Heart left ventricle (tissue), 16 donors: ENCODE data around the gene SLC34A3. TPM values are rescaled to one million over a fixed set of nuclear protein-coding genes. Genes with fewer than 3 reads are reported as not detected.
A peak's percentile ranks its signal among the peaks of the same experiment; 100 is the strongest.

Experiments
- ATAC-seq, 4 donors: fragments of 200-7000 bp; cut with Tn5 transposase; one replicate each; pipeline ENCODE4 v1.9.1; 2020 to 2022; ENCODE audit warnings: moderate library complexity in 4 of 4, mild to moderate bottlenecking in 3 of 4, moderate number of reproducible peaks in 1 of 4
- DNase-seq, 5 donors: peaks; one replicate each; pipeline ENCODE4 v3.0.0-alpha.2; 2020
- H3K27ac ChIP-seq, 12 donors: fragments of 200-600 bp; sonication (generic) in 4 of 12; one replicate each; pipeline versions ENCODE4 v1.5.0 to v1.8.0; 2016 to 2022; ENCODE audit warnings: mild to moderate bottlenecking in 2 of 12
- H3K27me3 ChIP-seq, 9 donors: fragments of 200-600 bp; sonication (generic) in 2 of 9; one replicate each; pipeline versions ENCODE4 v1.5.1 to v1.8.0; 2016 to 2022; ENCODE audit warnings: mild to moderate bottlenecking in 3 of 9
- H3K36me3 ChIP-seq, 9 donors: fragments of 200-600 bp; sonication (generic) in 2 of 9; one replicate each; pipeline versions ENCODE4 v1.5.0 to v1.8.0; 2018 to 2022; ENCODE audit warnings: mild to moderate bottlenecking in 2 of 9
- H3K4me1 ChIP-seq, 12 donors: fragments of 200-600 bp; sonication (generic) in 4 of 12; one replicate each; pipeline versions ENCODE4 v1.5.0 to v1.8.0; 2016 to 2022; ENCODE audit warnings: mild to moderate bottlenecking in 3 of 12
- H3K4me3 ChIP-seq, 12 donors: fragments of 200-600 bp; sonication (generic) in 4 of 12; one replicate each; pipeline versions ENCODE4 v1.5.0 to v1.8.0; 2017 to 2022; ENCODE audit warnings: mild to moderate bottlenecking in 9 of 12, moderate library complexity in 4 of 12
- H3K9me3 ChIP-seq, 12 donors: fragments of 200-600 bp; sonication (generic) in 4 of 12; one replicate each; pipeline versions ENCODE4 v1.5.0 to v1.8.0; 2016 to 2022; ENCODE audit warnings: mild to moderate bottlenecking in 1 of 12
- POLR2A ChIP-seq, 2 donors: fragments of 450-650 bp; IDR thresholded peaks; one replicate each; pipeline ENCODE4 v1.6.1; 2017; ENCODE audit warnings: antibody characterized with exemption in 2 of 2, mild to moderate bottlenecking in 2 of 2, moderate library complexity in 2 of 2
- WGBS, 4 donors: extraction: QIAGEN DNeasy Blood & Tissue Kit in 2 of 4; methylation state at CpG; one replicate each; pipeline versions ENCODE4 v1.1.5 to v1.1.7; 2013 to 2018; 5-methylcytosine and 5-hydroxymethylcytosine counted together
- intact Hi-C, 10 donors: fragments of 100-400 bp; cut with DNase I; formaldehyde crosslinking; loops; one replicate each; pipeline versions ENCODE4 v1.11.1 to v1.14.2; 2022
- polyA plus RNA-seq, 2 donors: library from polyadenylated mRNA; stranded (reverse); fragments of 200-250 nt; gene quantifications; one replicate each; pipeline ENCODE4 v1.2.3, GENCODE V29; 2013
- total RNA-seq, 9 donors: library from RNA; depleted of rRNA in 2 of 9; stranded (reverse); fragments of >200 nt in 2 of 9; fragmentation: NEBNext Ultra II Directional in 3 of 9; extraction: Animal tissue kit (Norgen Biotek cat#: 25700) in 3 of 9; gene quantifications; one replicate each; pipeline versions ENCODE4 v1.1.0 to v1.2.4, GENCODE V29; 2016 to 2023
- TF ChIP-seq, protein P1 (sequence below), 12 donors: fragments of 200-600 bp; sonication (generic) in 4 of 12; IDR thresholded peaks; one replicate each; pipeline versions ENCODE4 v1.5.0 to v1.8.0; 2018 to 2022; ENCODE audit warnings: antibody characterized with exemption in 12 of 12, mild to moderate bottlenecking in 5 of 12
- donor health status: ischemic (EF 13 %, LVEDD 7.1; RV severe dilation, severe dysfunction).
- donor health status: healthy with polysubstance abuse.
- donor health status: DM: no; HTN: yes; CAD: no.
- donor health status: DM: no; HTN: no; CAD: no.
- donor health status: ischemic (EF 25% LVEDD 6.9; RV normal size, moderate dysfunction).
- donor health status: ischemic (EF 25% LVEDD 5.7; RV mildly dilated, moderate dysfunction).
- donor health status: healthy.
- donor health status: DM: yes; HTN: yes; CAD: no.
- donor health status: ischemic (EF 35%, LVEDD 5.7; RV mildly dilated, moderate dysfunction).
- donor health status: nonischemic (EF 11% LVEDD 7.7; RV severe dilation, severe dysfunction).
- donor health status: DM: yes; HTN: yes; CAD: no.
- donor health status: PGD.
- donor health status: ischemic (EF 29% LVEDD 5.4; RV normal size, mild dysfunction).
- donor health status: nonischemic (EF 23%, LVEDD 6.1; RV moderate dilation, normal function).

The SLC34A3 gene
- total and polyA plus RNA-seq, 11 donors, result not detected

DNA sequence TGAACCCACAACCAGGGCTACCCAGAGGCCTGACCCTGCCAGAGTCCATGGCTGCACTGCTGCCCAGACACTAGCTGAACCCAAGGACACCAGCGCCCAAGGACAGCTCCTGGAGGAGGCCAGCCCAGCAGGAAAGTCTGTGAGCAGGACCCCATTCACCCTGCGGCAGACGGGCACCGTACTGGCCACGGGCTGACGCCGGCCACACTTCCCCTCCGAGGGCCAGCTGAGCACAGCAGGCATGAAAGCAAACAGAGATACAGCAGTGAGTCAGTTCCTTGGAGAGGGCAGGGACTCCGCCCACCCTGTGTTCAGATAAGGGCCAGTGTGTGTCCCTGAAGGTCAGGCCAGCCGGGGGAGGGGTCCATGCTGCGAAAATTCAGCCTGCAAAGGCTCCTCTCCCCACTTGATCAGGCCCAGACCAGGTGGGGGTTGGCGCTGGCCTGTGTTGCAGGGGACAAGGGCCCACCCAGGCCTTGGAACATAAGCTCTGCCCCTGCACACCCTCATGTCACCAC lies 11.9 kb upstream of the SLC34A3 start:
- H3K27ac ChIP-seq, result peak overlapping the region in 10 of 12 donors; percentile 40 to 82 (median 70)
- peaks cover 2 to 48% (median 34%) of the 10 kb centered on the region in 12 donors for H3K4me1 ChIP-seq
- peaks cover 0 to 19% (median 0%) of the 10 kb centered on the region in 9 donors for H3K36me3 ChIP-seq
- intact Hi-C loops, result no loop called here
- no peak for TF ChIP-seq POLR2A (IDR thresholded peaks at IDR 0.05)
- TF ChIP-seq, protein P1, sequence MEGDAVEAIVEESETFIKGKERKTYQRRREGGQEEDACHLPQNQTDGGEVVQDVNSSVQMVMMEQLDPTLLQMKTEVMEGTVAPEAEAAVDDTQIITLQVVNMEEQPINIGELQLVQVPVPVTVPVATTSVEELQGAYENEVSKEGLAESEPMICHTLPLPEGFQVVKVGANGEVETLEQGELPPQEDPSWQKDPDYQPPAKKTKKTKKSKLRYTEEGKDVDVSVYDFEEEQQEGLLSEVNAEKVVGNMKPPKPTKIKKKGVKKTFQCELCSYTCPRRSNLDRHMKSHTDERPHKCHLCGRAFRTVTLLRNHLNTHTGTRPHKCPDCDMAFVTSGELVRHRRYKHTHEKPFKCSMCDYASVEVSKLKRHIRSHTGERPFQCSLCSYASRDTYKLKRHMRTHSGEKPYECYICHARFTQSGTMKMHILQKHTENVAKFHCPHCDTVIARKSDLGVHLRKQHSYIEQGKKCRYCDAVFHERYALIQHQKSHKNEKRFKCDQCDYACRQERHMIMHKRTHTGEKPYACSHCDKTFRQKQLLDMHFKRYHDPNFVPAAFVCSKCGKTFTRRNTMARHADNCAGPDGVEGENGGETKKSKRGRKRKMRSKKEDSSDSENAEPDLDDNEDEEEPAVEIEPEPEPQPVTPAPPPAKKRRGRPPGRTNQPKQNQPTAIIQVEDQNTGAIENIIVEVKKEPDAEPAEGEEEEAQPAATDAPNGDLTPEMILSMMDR (IDR thresholded peaks at IDR 0.05), result no peak
- ATAC-seq (peak in 3 of 4 donors; percentile 14 to 41 (median 28)), DNase-seq (peak in 2 of 5 donors; percentile 70 to 74)
- WGBS, 4 donors, result 20 to 41% (median 32%) methylated on average over 10 to 12 of the region's 12 CpGs
- H3K4me3 ChIP-seq, result no peak overlapping the region
- H3K27me3 ChIP-seq, result peaks cover 0 to 4% (median 0%) of the 10 kb centered on the region in 9 donors
- H3K9me3 ChIP-seq, result no peaks in the 10 kb centered on the region

DNA sequence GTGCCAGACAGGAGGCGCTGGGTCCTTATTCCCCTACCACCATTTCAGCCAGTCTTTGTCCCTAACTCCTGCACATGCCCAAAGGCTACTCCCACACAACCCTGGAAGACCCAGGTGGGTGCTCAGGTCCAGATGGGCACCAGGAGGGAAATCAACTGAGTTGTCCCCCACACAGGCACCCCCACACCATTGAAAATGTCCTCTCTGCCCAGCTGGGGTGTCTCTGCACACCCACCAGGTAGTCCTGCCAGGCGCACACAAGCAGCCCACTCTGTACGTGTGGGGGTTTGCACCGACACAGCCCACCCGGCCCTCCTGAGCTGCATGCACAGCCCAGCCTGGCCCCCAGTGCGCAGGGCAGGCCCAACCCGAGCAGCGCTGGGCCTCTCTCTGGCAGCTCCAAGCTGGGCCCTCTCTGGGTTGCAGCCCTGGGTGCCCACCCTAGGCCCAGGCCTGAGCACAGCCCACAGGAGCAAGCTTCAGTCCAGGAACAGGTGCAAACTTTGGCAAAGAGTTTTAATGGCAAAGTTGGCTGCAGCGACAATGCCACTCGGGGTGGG lies 10.9 kb upstream of the SLC34A3 start:
- peaks cover 0 to 15% (median 0%) of the 10 kb centered on the region in 9 donors for H3K36me3 ChIP-seq
- H3K27ac ChIP-seq, result peak overlapping the region in 1 of 12 donors; percentile 77
- H3K9me3 ChIP-seq, result no peaks in the 10 kb centered on the region
- DNase-seq, result no peak
- TF ChIP-seq, protein P1 (IDR thresholded peaks at IDR 0.05), result no peak
- no peak for TF ChIP-seq POLR2A (IDR thresholded peaks at IDR 0.05)
- ATAC-seq, result no peak
- 88 to 94% (median 92%) methylated on average over 10 of the region's 10 CpGs for WGBS, 4 donors
- no peak overlapping the region for H3K4me3 ChIP-seq
- intact Hi-C loops, result loop anchor here in 3 of 10 donors (5.0 to 10.0 kb wide), 2 partner anchors 33 to 435 kb away; partner anchors contain the start of genes ANAPC2 (in 2 of the 3) and SSNA1 (in 2 of the 3)
- H3K27me3 ChIP-seq, result peaks cover 0 to 4% (median 0%) of the 10 kb centered on the region in 9 donors
- peaks cover 2 to 55% (median 38%) of the 10 kb centered on the region in 12 donors for H3K4me1 ChIP-seq

DNA sequence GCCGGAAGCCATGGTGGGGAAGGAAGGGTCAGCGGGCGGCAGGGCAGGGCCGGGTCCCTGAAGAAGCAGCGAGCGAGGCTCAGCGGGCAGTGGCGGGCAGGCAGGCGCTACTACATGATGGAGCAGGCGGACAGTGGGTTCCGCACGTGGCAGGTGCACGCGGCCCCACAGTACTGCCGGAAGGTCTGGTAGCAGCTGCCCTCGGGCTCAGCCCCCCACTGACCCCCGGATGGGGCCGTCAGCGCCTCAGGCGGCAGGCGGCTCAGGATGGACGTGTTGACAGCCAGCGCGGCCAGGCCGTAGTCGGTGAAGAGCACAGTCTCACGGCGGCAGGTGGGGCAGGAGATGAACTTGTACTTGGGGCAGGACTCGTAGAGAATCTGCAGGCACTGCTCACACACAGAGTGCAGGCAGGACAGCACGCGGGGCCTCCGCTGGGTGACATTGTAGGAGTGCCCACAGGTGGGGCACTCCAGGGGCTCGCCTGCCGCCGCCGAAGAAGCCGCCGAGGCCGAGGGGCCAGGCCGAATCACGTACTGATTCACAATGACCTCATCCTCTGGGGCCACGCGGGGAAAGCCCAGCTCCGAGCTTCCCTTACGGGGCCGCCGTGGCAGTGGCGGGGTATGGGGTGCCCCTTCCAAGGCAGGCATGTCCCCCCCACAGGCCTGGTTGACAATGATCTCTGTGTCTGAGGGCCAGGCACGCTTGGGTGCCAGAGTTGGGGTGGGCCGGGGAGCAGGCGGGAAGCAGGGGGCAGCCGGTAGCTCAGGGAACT lies 10.2 kb upstream of the SLC34A3 start:
- WGBS, 4 donors, result 66 to 81% (median 77%) methylated on average over 21 to 52 of the region's 52 CpGs
- intact Hi-C loops, result loop anchor here in 3 of 10 donors (5.0 to 10.0 kb wide), 2 partner anchors 33 to 436 kb away; partner anchors contain the start of genes ANAPC2 (in 2 of the 3) and SSNA1 (in 2 of the 3)

More for the DNA sequence above, 10.2 kb upstream of the SLC34A3 start:
- Histone ChIP-seq H3K27me3 (peaks cover 0 to 4% (median 0%) of the 10 kb centered on the region in 9 donors), H3K9me3 (no peaks in the 10 kb centered on the region), H3K27ac (peak overlapping the region in 2 of 12 donors; percentile 43 to 85), H3K4me3 (no peak overlapping the region), H3K36me3 (peaks cover 0 to 8% (median 0%) of the 10 kb centered on the region in 9 donors), H3K4me1 (peaks cover 2 to 55% (median 38%) of the 10 kb centered on the region in 12 donors)
- no peak for DNase-seq
- TF ChIP-seq POLR2A (IDR thresholded peaks at IDR 0.05), result no peak
- TF ChIP-seq, protein P1 (IDR thresholded peaks at IDR 0.05), result no peak
- no peak for ATAC-seq
